ENCODE results near the gene DGKB. TPM values are rescaled to one million over a fixed set of nuclear protein-coding genes. Genes with fewer than 3 reads are reported as not detected.
A peak's percentile ranks its signal among the peaks of the same experiment; 100 is the strongest.

The DGKB gene
- total RNA-seq, 1 experiment from 2014 or later = 0.48 TPM

DNA sequence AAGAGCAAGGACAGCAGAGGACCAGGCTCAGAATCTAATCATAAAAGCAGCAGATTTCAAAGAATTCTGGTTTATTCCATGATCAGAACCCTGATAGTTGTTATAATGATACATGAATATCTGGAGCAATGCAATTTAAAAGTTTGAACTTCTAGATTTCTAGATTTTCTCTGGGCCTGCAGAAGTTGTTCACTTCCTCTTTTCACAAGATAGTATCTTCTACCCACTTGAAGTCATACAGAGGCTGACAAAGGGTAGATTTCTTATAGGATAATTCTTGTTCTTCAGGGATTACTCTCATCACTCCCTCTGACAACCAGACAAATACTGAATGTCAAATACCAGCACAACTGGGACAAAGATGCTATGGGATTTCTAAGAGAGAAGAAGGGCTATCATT, 593.1 kb downstream of the DGKB start:
- Histone ChIP-seq H3K9me2 (ENCODE audit: insufficient read depth) (no peaks in the 10 kb centered on the region), H3K27ac (no peak overlapping the region), H3K36me3 (ENCODE audit: low read depth) (no peaks in the 10 kb centered on the region), H2AFZ (no peak overlapping the region), H4K20me1 (ENCODE audit: insufficient read depth) (no peaks in the 10 kb centered on the region), H3K9me3 (ENCODE audit: insufficient read depth, low read depth) (no peaks in the 10 kb centered on the region; the same call in 1 of the 2 replicates), H3K27me3 (ENCODE audit: insufficient read depth, low read depth) (no peaks in the 10 kb centered on the region), H3K4me1 (replicated peaks; ENCODE audit: insufficient read depth) (no peaks in the 10 kb centered on the region), H3K4me2 (no peak overlapping the region), H3K4me3 (no peak overlapping the region), H3F3A (ENCODE audit: insufficient read depth, low read depth) (no peaks in the 10 kb centered on the region), H3K79me2 (ENCODE audit: low read depth) (no peaks in the 10 kb centered on the region)
- ChIA-PET POLR2A (ENCODE audit: unreplicated experiment) (no interaction called here), CTCF (no interaction called here)
- TF ChIP-seq, protein P1, sequence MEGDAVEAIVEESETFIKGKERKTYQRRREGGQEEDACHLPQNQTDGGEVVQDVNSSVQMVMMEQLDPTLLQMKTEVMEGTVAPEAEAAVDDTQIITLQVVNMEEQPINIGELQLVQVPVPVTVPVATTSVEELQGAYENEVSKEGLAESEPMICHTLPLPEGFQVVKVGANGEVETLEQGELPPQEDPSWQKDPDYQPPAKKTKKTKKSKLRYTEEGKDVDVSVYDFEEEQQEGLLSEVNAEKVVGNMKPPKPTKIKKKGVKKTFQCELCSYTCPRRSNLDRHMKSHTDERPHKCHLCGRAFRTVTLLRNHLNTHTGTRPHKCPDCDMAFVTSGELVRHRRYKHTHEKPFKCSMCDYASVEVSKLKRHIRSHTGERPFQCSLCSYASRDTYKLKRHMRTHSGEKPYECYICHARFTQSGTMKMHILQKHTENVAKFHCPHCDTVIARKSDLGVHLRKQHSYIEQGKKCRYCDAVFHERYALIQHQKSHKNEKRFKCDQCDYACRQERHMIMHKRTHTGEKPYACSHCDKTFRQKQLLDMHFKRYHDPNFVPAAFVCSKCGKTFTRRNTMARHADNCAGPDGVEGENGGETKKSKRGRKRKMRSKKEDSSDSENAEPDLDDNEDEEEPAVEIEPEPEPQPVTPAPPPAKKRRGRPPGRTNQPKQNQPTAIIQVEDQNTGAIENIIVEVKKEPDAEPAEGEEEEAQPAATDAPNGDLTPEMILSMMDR (conservative IDR thresholded peaks at IDR 0.05) = no peak
- TF ChIP-seq EZH2 (IDR thresholded peaks at IDR 0.05; ENCODE audit: low read depth) = no peak
- intact Hi-C loops (cut with micrococcal nuclease; ENCODE audit: unreplicated experiment) = no loop called here
- no TSS peak for BruUV-seq (replicated peaks)
- DNase-seq = no peak

DNA sequence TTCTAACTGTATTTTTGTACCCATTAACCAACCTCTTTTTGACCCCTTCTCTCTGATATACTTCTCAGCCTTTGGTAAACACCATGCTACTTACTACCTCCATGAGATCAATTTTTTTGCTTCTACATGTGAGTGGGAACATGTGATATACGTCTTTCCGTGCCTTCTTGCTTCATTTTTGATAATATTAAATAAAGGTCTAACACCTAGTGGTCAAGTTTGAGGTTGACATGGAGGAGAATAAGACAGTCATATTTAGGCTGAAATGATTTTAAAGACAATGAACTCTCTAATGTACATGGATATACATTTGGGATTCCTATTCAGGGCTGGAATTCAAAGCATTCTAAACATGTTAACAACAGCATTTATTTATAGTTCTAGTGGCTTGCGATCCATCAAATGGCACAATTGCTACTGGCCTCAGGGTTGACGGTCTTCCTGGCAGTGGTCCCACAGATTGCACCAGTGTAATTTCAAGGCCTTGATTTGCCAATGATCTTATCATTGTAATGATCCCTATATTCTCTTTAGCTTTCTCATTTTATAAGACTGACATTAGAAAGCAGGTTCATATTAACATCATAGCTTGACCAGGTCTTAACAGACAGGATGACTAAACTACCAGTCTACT, 597.2 kb downstream of the DGKB start:
- BruUV-seq (replicated peaks) = no TSS peak
- Histone ChIP-seq H3K27ac (no peak overlapping the region), H2AFZ (no peak overlapping the region), H3K9me2 (ENCODE audit: insufficient read depth) (peaks cover 7% of the 10 kb centered on the region; the same call in 1 of the 2 replicates), H3K79me2 (ENCODE audit: low read depth) (no peaks in the 10 kb centered on the region), H3K27me3 (ENCODE audit: insufficient read depth, low read depth) (no peaks in the 10 kb centered on the region), H3K4me3 (no peak overlapping the region), H3F3A (ENCODE audit: insufficient read depth, low read depth) (no peaks in the 10 kb centered on the region), H3K4me1 (replicated peaks; ENCODE audit: insufficient read depth) (no peaks in the 10 kb centered on the region), H4K20me1 (ENCODE audit: insufficient read depth) (no peaks in the 10 kb centered on the region), H3K4me2 (no peak overlapping the region), H3K36me3 (ENCODE audit: low read depth) (no peaks in the 10 kb centered on the region), H3K9me3 (ENCODE audit: insufficient read depth, low read depth) (no peaks in the 10 kb centered on the region; the same call in 1 of the 2 replicates)
- CTCF ChIA-PET = no interaction called here
- POLR2A ChIA-PET (ENCODE audit: unreplicated experiment) = no interaction called here
- intact Hi-C loops (cut with micrococcal nuclease; ENCODE audit: unreplicated experiment) = no loop called here
- no peak for DNase-seq
- TF ChIP-seq, protein P1 (conservative IDR thresholded peaks at IDR 0.05) = peak; percentile 18; the same call in 1 of the 2 replicates
- TF ChIP-seq EZH2 (IDR thresholded peaks at IDR 0.05; ENCODE audit: low read depth) = no peak

DNA sequence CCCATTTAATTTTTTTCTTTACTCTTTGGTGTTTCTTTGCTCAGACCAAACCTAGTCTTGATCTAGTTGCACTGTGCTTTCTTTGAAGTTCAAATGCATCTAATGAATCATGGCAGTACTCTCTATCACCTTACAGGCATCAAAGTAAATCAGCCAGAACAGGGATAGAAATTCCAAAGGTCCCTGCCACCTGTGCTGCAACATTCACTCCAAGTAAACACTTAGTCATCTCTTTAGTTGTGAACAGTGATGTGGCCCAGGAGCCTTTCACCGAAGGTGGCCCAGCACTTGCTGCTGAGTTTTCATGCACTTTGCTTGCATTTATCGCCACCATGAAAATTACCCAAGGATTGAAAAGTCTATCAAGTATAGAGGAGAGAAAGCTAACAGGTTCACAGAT, 599.0 kb downstream of the DGKB start:
- H3K4me2 ChIP-seq = no peak overlapping the region
- no peak overlapping the region for H3K27ac ChIP-seq
- H3K79me2 ChIP-seq (ENCODE audit: low read depth) = no peaks in the 10 kb centered on the region
- H3K9me3 ChIP-seq (ENCODE audit: insufficient read depth, low read depth) = no peaks in the 10 kb centered on the region; the same call in 1 of the 2 replicates
- no peak overlapping the region for H2AFZ ChIP-seq
- intact Hi-C loops (cut with micrococcal nuclease; ENCODE audit: unreplicated experiment) = no loop called here
- H3K27me3 ChIP-seq (ENCODE audit: insufficient read depth, low read depth) = no peaks in the 10 kb centered on the region
- no peak for DNase-seq
- no peaks in the 10 kb centered on the region for H3K36me3 ChIP-seq (ENCODE audit: low read depth)
- BruUV-seq (replicated peaks) = no TSS peak
- H3K4me1 ChIP-seq (replicated peaks; ENCODE audit: insufficient read depth) = no peaks in the 10 kb centered on the region
- CTCF ChIA-PET = no interaction called here
- peaks cover 7% of the 10 kb centered on the region; the same call in 1 of the 2 replicates for H3K9me2 ChIP-seq (ENCODE audit: insufficient read depth)
- TF ChIP-seq, protein P1 (conservative IDR thresholded peaks at IDR 0.05) = no peak
- no peak for TF ChIP-seq EZH2 (IDR thresholded peaks at IDR 0.05; ENCODE audit: low read depth)
- no peaks in the 10 kb centered on the region for H4K20me1 ChIP-seq (ENCODE audit: insufficient read depth)
- no peak overlapping the region for H3K4me3 ChIP-seq
- POLR2A ChIA-PET (ENCODE audit: unreplicated experiment) = no interaction called here
- no peaks in the 10 kb centered on the region for H3F3A ChIP-seq (ENCODE audit: insufficient read depth, low read depth)

Measured in PC-9 (cell line).